Measurements from ENCODE around the gene TRIM41.
"Not testable (repeated sequence)": the region's sequence is repeated elsewhere in the genome, so short reads cannot be mapped to it uniquely, and the experiment has no call there.

DNA sequence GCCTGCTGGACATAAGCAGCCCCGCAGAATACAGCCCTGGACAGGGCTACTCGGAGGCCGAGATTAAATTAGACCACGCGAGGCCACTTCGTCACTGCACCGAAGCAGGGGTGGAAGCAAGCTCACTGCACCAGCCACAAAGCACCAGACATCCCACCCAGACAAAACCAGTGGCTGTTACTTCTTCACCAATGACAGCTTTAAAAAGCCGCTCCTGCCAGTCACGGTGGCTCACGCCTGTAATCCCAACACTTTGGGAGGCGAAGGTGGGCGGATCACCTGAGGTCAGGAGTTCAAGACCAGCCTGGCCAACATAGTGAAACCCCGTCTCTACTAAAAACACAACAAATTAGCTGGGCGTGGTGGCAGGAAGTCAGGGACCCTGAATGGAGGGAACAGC is 45.5 kb upstream of the TRIM41 start:
- not testable (repeated sequence) for TF ChIP-seq YY1 (IDR thresholded peaks at IDR 0.05; ENCODE audit: insufficient read depth, insufficient read length); ZNF274 (IDR thresholded peaks at IDR 0.05; ENCODE audit: low read depth, low read length); SUZ12 (IDR thresholded peaks at IDR 0.05; ENCODE audit: extremely low read depth, insufficient read depth, insufficient read length)
